K562 (cell line): ENCODE results near the gene CCDC116. TPM values are rescaled to one million over a fixed set of nuclear protein-coding genes. Genes with fewer than 3 reads are reported as not detected.

ENCODE experiments used
- BHLHE40 ChIP-seq: IDR thresholded peaks from 2 replicates; pipeline ENCODE4 v1.6.1; 2011; ENCODE audit warnings: low read length, improper control_type of control experiment
- E2F1 ChIP-seq: sonication (generic); formaldehyde crosslinking; IDR thresholded peaks from 2 replicates; pipeline ENCODE4 v1.8.1; 2023; ENCODE audit warnings: mild to moderate bottlenecking, missing genetic modification reagents, moderate library complexity
- GABPA ChIP-seq: fragments of 200-800 bp; sonication (Bioruptor generic); conservative IDR thresholded peaks from 2 replicates; pipeline ENCODE4 v1.6.1; 2016; ENCODE audit warnings: low read depth, missing genetic modification characterization, missing compliant biosample characterization
- HMGXB4 ChIP-seq: sonication (generic); formaldehyde crosslinking; IDR thresholded peaks from 2 replicates; pipeline ENCODE4 v1.8.1; 2023; ENCODE audit warnings: mild to moderate bottlenecking, missing genetic modification reagents
- JUN ChIP-seq, 2 experiments: sonication (generic) in 1 of 2; formaldehyde crosslinking in 1 of 2; IDR thresholded peaks; 2 replicates each; pipeline versions ENCODE4 v1.6.1 to v1.8.0; 2012 to 2022; ENCODE audit warnings: borderline replicate concordance in 2 of 2, mild to moderate bottlenecking in 2 of 2, improper control_type of control experiment in 1 of 2, low read depth in 1 of 2, low read length in 1 of 2, missing genetic modification reagents in 1 of 2
- JUND ChIP-seq, 2 experiments: IDR thresholded peaks; 2 replicates in 1 of 2; 3 replicates in 1 of 2; pipeline ENCODE4 v1.6.1; 2011; ENCODE audit warnings: borderline replicate concordance in 2 of 2, low read depth in 2 of 2, low read length in 2 of 2, improper control_type of control experiment in 1 of 2, missing biosample characterization in 1 of 2, missing genetic modification characterization in 1 of 2, missing genetic modification reagents in 1 of 2
- KDM4B ChIP-seq, 2 experiments: fragments of 450-650 bp in 1 of 2; sonication (generic) in 1 of 2; IDR thresholded peaks; 2 replicates each; pipeline ENCODE4 v1.6.1; 2016 to 2017; ENCODE audit warnings: borderline replicate concordance in 2 of 2, antibody characterized with exemption in 1 of 2, low read depth in 1 of 2, mild to moderate bottlenecking in 1 of 2
- MEF2A ChIP-seq: IDR thresholded peaks from 2 replicates; pipeline ENCODE4 v1.6.1; 2011; ENCODE audit warnings: low read depth, mild to moderate bottlenecking, low read length, moderate library complexity; ENCODE audit not compliant: control insufficient read depth
- MYC ChIP-seq, 2 experiments: fragments of 250-450 bp in 1 of 2; sonication (Bioruptor Pico) in 1 of 2; IDR thresholded peaks; 2 replicates each; pipeline versions ENCODE4 v1.5.1 to v1.6.1; 2012 to 2021; ENCODE audit warnings: low read depth in 2 of 2, borderline replicate concordance in 1 of 2, improper control_type of control experiment in 1 of 2, low read length in 1 of 2, mild to moderate bottlenecking in 1 of 2, moderate library complexity in 1 of 2
- NEUROD1 ChIP-seq: fragments of 150-350 bp; IDR thresholded peaks from 2 replicates; pipeline ENCODE4 v1.6.1; 2014; ENCODE audit warnings: borderline replicate concordance, low read length, low read depth; ENCODE audit not compliant: partially characterized antibody
- OTX1 ChIP-seq: fragments of 450-650 bp; formaldehyde crosslinking; IDR thresholded peaks from 2 replicates; pipeline ENCODE4 v1.4.0; 2022; ENCODE audit warnings: mild to moderate bottlenecking
- PCBP2 ChIP-seq: fragments of 200-400 bp; formaldehyde crosslinking; IDR thresholded peaks from 2 replicates; pipeline ENCODE4 v1.6.1; 2018; ENCODE audit warnings: low read length, low read depth, mild to moderate bottlenecking, moderate library complexity; ENCODE audit not compliant: poor library complexity, severe bottlenecking
- PRPF4 ChIP-seq: fragments of 200-400 bp; formaldehyde crosslinking; IDR thresholded peaks from one replicate; pipeline ENCODE4 v1.6.1; 2017; ENCODE audit warnings: low read length, low read depth, mild to moderate bottlenecking; ENCODE audit not compliant: insufficient read depth, poor library complexity, severe bottlenecking
- RFX5 ChIP-seq: IDR thresholded peaks from 2 replicates; pipeline ENCODE4 v1.6.1; 2011; ENCODE audit warnings: low read depth, mild to moderate bottlenecking, improper control_type of control experiment, low read length
- TBL1XR1 ChIP-seq, 2 experiments: IDR thresholded peaks; 2 replicates each; pipeline ENCODE4 v1.6.1; 2012; ENCODE audit warnings: improper control_type of control experiment in 2 of 2, low read length in 2 of 2, mild to moderate bottlenecking in 1 of 2
- ZC3H11A ChIP-seq: IDR thresholded peaks from 2 replicates; pipeline ENCODE4 v1.6.1; 2012; ENCODE audit warnings: low read depth, low read length, improper control_type of control experiment
- ZC3H8 ChIP-seq: fragments of 450-650 bp; IDR thresholded peaks from 2 replicates; pipeline ENCODE4 v1.6.1; 2017
- ZMIZ1 ChIP-seq, 2 experiments: fragments of 150-350 bp in 1 of 2; IDR thresholded peaks; 2 replicates each; pipeline ENCODE4 v1.6.1; 2012 to 2016; ENCODE audit warnings: low read depth in 2 of 2, low read length in 2 of 2, mild to moderate bottlenecking in 1 of 2, moderate library complexity in 1 of 2
- ZNF76 ChIP-seq: fragments of 250-450 bp; sonication (Bioruptor Pico); IDR thresholded peaks from 2 replicates; pipeline ENCODE4 v1.4.0; 2020; ENCODE audit warnings: mild to moderate bottlenecking, moderate library complexity, borderline replicate concordance
- polyA plus RNA-seq, 8 experiments: library from polyadenylated mRNA; depleted of rRNA in 4 of 8; stranded (reverse) in 5 of 8; unstranded in 3 of 8; fragments of >200 nt; fragmentation: Nextera tagmentation in 2 of 8; fragmentation: Illumina TruSeq in 1 of 8; extraction: Ambion mirVana in 2 of 8; extraction: Trizol in 1 of 8; gene quantifications; 2 replicates each; pipeline versions ENCODE4 v1.2.1 to v1.2.3, GENCODE V29; 2011 to 2014; ENCODE audit warnings: inconsistent platforms in 1 of 8, missing spikeins in 1 of 8
- total RNA-seq, 7 experiments: library from RNA; depleted of rRNA in 6 of 7; stranded (reverse); fragments of >200 nt in 6 of 7; fragmentation: Illumina TruSeq in 2 of 7; extraction: Trizol in 2 of 7; gene quantifications; 2 replicates each; pipeline versions ENCODE4 v1.2.1 to v1.2.3, GENCODE V29; 2011 to 2021; ENCODE audit warnings: low replicate concordance in 1 of 7

The CCDC116 gene
- total and polyA plus RNA-seq, 9 of the 15 experiments (the other 6 are each of a cell fraction or from before 2014, with no cell fraction given): 1.6 to 11.3 (median 4.7) TPM

GRCh38 chr22:21632237-21632895, at the start of gene CCDC116 (continued):
- TF ChIP-seq JUND (IDR thresholded peaks at IDR 0.05; ENCODE audit: borderline replicate concordance, low read depth, low read length): peak; percentile 87
- TF ChIP-seq JUND (tag; IDR thresholded peaks at IDR 0.05; ENCODE audit: borderline replicate concordance, low read depth, low read length): no peak
- peak; percentile 73; the same call in 1 of the 2 replicates for TF ChIP-seq RFX5
- peak; percentile 86 for TF ChIP-seq MYC (IDR thresholded peaks at IDR 0.05; ENCODE audit: low read depth, low read length)
- TF ChIP-seq MYC (CRISPR knock-in tag; IDR thresholded peaks at IDR 0.05; ENCODE audit: borderline replicate concordance, low read depth): no peak
- TF ChIP-seq HMGXB4: peak; percentile 40; the same call in 1 of the 2 replicates
- TF ChIP-seq PRPF4: no peak
- TF ChIP-seq ZNF76 (CRISPR knock-in tag): no peak
- peak; percentile 67 for TF ChIP-seq BHLHE40
- no peak for TF ChIP-seq KDM4B (IDR thresholded peaks at IDR 0.05; ENCODE audit: borderline replicate concordance in 2 of 2, low read depth in 1 of 2)
- TF ChIP-seq ZC3H11A: peak; percentile 69
- no peak for TF ChIP-seq PCBP2
- no peak for TF ChIP-seq NEUROD1
- peak; percentile 97 for TF ChIP-seq E2F1
- no peak for TF ChIP-seq ZC3H8
- no peak for TF ChIP-seq GABPA (tag)
- no peak for TF ChIP-seq OTX1
- no peak for TF ChIP-seq MEF2A
- peak; percentile 80 to 89; a peak in 3 of 4 replicates for TF ChIP-seq TBL1XR1 (IDR thresholded peaks at IDR 0.05; ENCODE audit: low read length in 2 of 2)
- peak; percentile 63 for TF ChIP-seq JUN (IDR thresholded peaks at IDR 0.05; ENCODE audit: borderline replicate concordance, low read depth, low read length)
- TF ChIP-seq JUN (CRISPR knock-in tag; IDR thresholded peaks at IDR 0.05; ENCODE audit: borderline replicate concordance): no peak
- TF ChIP-seq ZMIZ1 (IDR thresholded peaks at IDR 0.05; ENCODE audit: low read depth in 2 of 2, low read length in 2 of 2): peak in 1 of 2 experiments; percentile 85; a peak in 2 of 4 replicates
